Liver (tissue), 3 donors: Measurements from ENCODE around the gene HTR3B.

Experiments
- EGR1 ChIP-seq, 2 donors: IDR thresholded peaks; 2 replicates each; pipeline ENCODE4 v1.6.1; 2016 to 2018; ENCODE audit warnings: antibody characterized with exemption in 2 of 2, low read depth in 2 of 2
- GABPA ChIP-seq, 2 donors: IDR thresholded peaks in 1 of 2; conservative IDR thresholded peaks in 1 of 2; 2 replicates each; pipeline ENCODE4 v1.6.1; 2016; ENCODE audit warnings: antibody characterized with exemption in 2 of 2, mild to moderate bottlenecking in 1 of 2, moderate library complexity in 1 of 2
- HNF4A ChIP-seq, 2 donors: conservative IDR thresholded peaks; 2 replicates each; pipeline ENCODE4 v1.6.1; 2016; ENCODE audit warnings: antibody characterized with exemption in 2 of 2, mild to moderate bottlenecking in 2 of 2
- JUND ChIP-seq, 2 donors: IDR thresholded peaks; 2 replicates each; pipeline ENCODE4 v1.6.1; 2016; ENCODE audit warnings: antibody characterized with exemption in 2 of 2
- RAD21 ChIP-seq, 2 donors: IDR thresholded peaks; 2 replicates each; pipeline ENCODE4 v1.6.1; 2016; ENCODE audit warnings: antibody characterized with exemption in 2 of 2, mild to moderate bottlenecking in 2 of 2
- YY1 ChIP-seq: IDR thresholded peaks from 2 replicates; pipeline ENCODE4 v1.6.1; 2016; ENCODE audit warnings: antibody characterized with exemption, mild to moderate bottlenecking
- ZBTB33 ChIP-seq: IDR thresholded peaks from 2 replicates; pipeline ENCODE4 v1.6.1; 2016; ENCODE audit warnings: antibody characterized with exemption
- TF ChIP-seq, protein P1 (sequence below): fragments of 150-350 bp; IDR thresholded peaks from 2 replicates; pipeline ENCODE4 v1.5.1; 2017; ENCODE audit warnings: improper control_type of control experiment, low read depth, low read length; ENCODE audit not compliant: missing input control
- TF ChIP-seq, protein P2 (sequence below): IDR thresholded peaks from 2 replicates; pipeline ENCODE4 v1.6.1; 2016; ENCODE audit warnings: antibody characterized with exemption, mild to moderate bottlenecking
- TF ChIP-seq, protein P3 (sequence below): IDR thresholded peaks from 2 replicates; pipeline ENCODE4 v1.6.1; 2016; ENCODE audit warnings: antibody characterized with exemption
- donor health status: healthy.
- donor health status: healthy.

DNA sequence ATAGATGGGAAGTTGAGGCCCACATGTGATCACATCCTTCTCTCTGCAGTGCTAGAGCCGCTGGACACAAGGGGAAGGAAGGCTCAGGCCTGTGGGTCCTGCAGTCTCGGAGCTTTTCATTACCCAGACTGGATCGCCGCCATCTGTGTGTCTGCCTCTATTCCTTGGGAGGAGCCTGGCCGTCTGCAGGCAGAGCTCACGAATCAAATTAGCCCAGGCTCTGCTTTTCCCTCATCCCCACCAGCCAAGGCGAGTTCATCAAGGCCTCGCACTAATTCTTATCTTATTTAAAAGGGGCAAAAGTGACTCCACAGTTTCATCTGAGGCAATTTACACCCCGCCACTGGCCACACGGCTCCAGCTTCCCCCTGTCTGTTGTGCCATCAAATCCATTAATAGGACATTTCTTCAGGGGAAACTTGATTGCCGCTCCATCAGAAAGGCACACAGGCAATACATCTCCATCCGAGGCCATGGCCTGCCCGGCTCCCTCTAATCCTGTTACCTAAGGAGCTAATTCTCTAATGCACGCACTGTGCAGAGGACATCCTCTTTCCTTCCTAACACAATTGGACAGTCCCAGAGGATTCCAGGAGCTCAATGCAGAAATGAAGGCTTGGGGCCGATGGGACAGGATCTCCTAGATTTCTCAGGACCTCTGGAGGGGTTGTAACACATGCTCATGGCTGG, 67.1 kb downstream of the HTR3B start:
- TF ChIP-seq, protein P1, sequence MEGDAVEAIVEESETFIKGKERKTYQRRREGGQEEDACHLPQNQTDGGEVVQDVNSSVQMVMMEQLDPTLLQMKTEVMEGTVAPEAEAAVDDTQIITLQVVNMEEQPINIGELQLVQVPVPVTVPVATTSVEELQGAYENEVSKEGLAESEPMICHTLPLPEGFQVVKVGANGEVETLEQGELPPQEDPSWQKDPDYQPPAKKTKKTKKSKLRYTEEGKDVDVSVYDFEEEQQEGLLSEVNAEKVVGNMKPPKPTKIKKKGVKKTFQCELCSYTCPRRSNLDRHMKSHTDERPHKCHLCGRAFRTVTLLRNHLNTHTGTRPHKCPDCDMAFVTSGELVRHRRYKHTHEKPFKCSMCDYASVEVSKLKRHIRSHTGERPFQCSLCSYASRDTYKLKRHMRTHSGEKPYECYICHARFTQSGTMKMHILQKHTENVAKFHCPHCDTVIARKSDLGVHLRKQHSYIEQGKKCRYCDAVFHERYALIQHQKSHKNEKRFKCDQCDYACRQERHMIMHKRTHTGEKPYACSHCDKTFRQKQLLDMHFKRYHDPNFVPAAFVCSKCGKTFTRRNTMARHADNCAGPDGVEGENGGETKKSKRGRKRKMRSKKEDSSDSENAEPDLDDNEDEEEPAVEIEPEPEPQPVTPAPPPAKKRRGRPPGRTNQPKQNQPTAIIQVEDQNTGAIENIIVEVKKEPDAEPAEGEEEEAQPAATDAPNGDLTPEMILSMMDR: no peak
- TF ChIP-seq YY1 (no peak), EGR1 (IDR thresholded peaks at IDR 0.05; ENCODE audit: low read depth in 2 of 2) (no peak), GABPA (IDR thresholded peaks at IDR 0.05 in 1 of 2, conservative IDR thresholded peaks at IDR 0.05 in 1 of 2) (no peak), RAD21 (IDR thresholded peaks at IDR 0.05) (no peak), JUND (IDR thresholded peaks at IDR 0.05) (no peak), ZBTB33 (no peak), HNF4A (conservative IDR thresholded peaks at IDR 0.05) (no peak)
- TF ChIP-seq, protein P2, sequence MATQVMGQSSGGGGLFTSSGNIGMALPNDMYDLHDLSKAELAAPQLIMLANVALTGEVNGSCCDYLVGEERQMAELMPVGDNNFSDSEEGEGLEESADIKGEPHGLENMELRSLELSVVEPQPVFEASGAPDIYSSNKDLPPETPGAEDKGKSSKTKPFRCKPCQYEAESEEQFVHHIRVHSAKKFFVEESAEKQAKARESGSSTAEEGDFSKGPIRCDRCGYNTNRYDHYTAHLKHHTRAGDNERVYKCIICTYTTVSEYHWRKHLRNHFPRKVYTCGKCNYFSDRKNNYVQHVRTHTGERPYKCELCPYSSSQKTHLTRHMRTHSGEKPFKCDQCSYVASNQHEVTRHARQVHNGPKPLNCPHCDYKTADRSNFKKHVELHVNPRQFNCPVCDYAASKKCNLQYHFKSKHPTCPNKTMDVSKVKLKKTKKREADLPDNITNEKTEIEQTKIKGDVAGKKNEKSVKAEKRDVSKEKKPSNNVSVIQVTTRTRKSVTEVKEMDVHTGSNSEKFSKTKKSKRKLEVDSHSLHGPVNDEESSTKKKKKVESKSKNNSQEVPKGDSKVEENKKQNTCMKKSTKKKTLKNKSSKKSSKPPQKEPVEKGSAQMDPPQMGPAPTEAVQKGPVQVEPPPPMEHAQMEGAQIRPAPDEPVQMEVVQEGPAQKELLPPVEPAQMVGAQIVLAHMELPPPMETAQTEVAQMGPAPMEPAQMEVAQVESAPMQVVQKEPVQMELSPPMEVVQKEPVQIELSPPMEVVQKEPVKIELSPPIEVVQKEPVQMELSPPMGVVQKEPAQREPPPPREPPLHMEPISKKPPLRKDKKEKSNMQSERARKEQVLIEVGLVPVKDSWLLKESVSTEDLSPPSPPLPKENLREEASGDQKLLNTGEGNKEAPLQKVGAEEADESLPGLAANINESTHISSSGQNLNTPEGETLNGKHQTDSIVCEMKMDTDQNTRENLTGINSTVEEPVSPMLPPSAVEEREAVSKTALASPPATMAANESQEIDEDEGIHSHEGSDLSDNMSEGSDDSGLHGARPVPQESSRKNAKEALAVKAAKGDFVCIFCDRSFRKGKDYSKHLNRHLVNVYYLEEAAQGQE: no peak
- TF ChIP-seq, protein P3, sequence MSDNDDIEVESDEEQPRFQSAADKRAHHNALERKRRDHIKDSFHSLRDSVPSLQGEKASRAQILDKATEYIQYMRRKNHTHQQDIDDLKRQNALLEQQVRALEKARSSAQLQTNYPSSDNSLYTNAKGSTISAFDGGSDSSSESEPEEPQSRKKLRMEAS: no peak
